ENCODE data around the gene TMEM183A. TPM values are rescaled to one million over a fixed set of nuclear protein-coding genes. Genes with fewer than 3 reads are reported as not detected.

Gene TMEM183A
- total RNA-seq, 1 experiment from 2014 or later, result 59.1 TPM

DNA sequence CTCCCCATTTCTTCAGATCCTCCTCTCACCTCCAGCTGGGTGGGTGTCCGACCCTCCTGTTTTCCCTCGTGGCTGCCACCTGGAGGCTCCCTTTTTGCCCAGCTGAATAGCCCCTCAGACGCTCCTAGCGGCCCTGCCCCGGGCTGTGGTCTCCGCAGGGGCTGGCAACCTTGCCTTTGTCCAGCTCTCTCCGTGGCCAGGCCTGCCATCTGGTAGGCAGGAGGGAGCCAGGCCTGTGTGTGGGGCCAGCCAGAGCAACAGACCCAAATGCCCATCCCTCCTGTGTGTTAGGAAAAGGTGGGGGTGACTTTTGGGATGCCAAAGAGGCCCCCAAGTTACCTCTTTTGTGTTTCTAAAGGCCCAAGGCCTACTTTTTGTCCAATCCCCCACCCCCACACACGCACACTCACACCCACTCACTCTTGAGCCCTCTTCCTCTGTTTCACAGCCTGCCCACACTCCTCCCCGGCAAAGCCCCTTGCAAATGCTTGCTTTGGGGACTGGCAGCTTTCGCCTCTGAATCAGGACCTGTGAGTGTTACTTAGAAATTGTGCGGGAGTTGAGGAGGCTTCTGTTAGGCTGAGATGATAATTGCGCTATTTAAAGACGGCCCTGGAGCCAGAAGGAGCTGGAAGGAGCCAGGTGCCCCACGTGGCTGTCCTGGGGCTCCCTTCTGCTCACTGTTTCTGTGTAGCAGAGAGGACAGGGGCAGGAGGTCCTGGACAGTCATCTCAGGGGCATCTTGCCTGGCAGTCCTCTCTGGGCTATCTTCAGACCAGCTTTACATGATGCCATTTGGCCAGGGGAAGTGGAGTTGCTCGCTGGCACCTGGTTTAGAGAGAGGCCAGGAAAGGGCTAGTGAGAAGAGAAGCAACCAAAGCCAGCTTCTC lies 28.2 kb downstream of the TMEM183A start:
- in situ Hi-C loops (cut with HindIII; ENCODE audit: low pct_unique_long_range_greater_than_20kb, low sequenced_read_pairs) (no loop called here), intact Hi-C loops (cut with micrococcal nuclease; ENCODE audit: unreplicated experiment) (loop anchor here (5.0 kb wide), 1 partner anchor 82 kb away; no protein-coding TSS in a partner anchor)
- DNase-seq (ENCODE audit: low read depth, low spot score) (no peak), ATAC-seq (no peak)
- Histone ChIP-seq H3K27ac (ENCODE audit: low read length) (no peak overlapping the region), H3K9me3 (ENCODE audit: control insufficient read depth, insufficient read depth, low read depth, low read length) (no peaks in the 10 kb centered on the region), H3K27me3 (ENCODE audit: control insufficient read depth, insufficient read depth, low read length) (no peaks in the 10 kb centered on the region), H3K4me1 (ENCODE audit: control insufficient read depth, insufficient read depth, low read length) (no peaks in the 10 kb centered on the region), H3K36me3 (ENCODE audit: control insufficient read depth, insufficient read depth, low read length) (no peaks in the 10 kb centered on the region), H3K4me3 (ENCODE audit: low read depth in 2 of 2, low read length in 2 of 2) (no peak overlapping the region)
- POLR2A ChIA-PET, result interaction anchor here (0.6 kb wide), 1 partner anchor 15 kb away, joined by 8 read pairs; no protein-coding TSS in a partner anchor
- CTCF ChIA-PET, result interaction anchor here (1.2 kb wide), 1 partner anchor 181 kb away, joined by 5 read pairs; no protein-coding TSS in a partner anchor
- no TSS peak for BruUV-seq (replicated peaks)
- no peak for TF ChIP-seq POLR2AphosphoS5 (IDR thresholded peaks at IDR 0.05; ENCODE audit: low read depth, low read length)
- TF ChIP-seq, protein P1, sequence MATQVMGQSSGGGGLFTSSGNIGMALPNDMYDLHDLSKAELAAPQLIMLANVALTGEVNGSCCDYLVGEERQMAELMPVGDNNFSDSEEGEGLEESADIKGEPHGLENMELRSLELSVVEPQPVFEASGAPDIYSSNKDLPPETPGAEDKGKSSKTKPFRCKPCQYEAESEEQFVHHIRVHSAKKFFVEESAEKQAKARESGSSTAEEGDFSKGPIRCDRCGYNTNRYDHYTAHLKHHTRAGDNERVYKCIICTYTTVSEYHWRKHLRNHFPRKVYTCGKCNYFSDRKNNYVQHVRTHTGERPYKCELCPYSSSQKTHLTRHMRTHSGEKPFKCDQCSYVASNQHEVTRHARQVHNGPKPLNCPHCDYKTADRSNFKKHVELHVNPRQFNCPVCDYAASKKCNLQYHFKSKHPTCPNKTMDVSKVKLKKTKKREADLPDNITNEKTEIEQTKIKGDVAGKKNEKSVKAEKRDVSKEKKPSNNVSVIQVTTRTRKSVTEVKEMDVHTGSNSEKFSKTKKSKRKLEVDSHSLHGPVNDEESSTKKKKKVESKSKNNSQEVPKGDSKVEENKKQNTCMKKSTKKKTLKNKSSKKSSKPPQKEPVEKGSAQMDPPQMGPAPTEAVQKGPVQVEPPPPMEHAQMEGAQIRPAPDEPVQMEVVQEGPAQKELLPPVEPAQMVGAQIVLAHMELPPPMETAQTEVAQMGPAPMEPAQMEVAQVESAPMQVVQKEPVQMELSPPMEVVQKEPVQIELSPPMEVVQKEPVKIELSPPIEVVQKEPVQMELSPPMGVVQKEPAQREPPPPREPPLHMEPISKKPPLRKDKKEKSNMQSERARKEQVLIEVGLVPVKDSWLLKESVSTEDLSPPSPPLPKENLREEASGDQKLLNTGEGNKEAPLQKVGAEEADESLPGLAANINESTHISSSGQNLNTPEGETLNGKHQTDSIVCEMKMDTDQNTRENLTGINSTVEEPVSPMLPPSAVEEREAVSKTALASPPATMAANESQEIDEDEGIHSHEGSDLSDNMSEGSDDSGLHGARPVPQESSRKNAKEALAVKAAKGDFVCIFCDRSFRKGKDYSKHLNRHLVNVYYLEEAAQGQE (IDR thresholded peaks at IDR 0.05; ENCODE audit: insufficient read depth in 1 of 2, low read depth in 2 of 2, low read length in 1 of 2), result no peak
- TF ChIP-seq SIN3A (IDR thresholded peaks at IDR 0.05; ENCODE audit: borderline replicate concordance, insufficient read depth, low read depth, low read length), result no peak
- no peak for TF ChIP-seq TCF7L2 (IDR thresholded peaks at IDR 0.05; ENCODE audit: low read depth, low read length)
- TF ChIP-seq, protein P2, sequence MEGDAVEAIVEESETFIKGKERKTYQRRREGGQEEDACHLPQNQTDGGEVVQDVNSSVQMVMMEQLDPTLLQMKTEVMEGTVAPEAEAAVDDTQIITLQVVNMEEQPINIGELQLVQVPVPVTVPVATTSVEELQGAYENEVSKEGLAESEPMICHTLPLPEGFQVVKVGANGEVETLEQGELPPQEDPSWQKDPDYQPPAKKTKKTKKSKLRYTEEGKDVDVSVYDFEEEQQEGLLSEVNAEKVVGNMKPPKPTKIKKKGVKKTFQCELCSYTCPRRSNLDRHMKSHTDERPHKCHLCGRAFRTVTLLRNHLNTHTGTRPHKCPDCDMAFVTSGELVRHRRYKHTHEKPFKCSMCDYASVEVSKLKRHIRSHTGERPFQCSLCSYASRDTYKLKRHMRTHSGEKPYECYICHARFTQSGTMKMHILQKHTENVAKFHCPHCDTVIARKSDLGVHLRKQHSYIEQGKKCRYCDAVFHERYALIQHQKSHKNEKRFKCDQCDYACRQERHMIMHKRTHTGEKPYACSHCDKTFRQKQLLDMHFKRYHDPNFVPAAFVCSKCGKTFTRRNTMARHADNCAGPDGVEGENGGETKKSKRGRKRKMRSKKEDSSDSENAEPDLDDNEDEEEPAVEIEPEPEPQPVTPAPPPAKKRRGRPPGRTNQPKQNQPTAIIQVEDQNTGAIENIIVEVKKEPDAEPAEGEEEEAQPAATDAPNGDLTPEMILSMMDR (IDR thresholded peaks at IDR 0.05), result no peak

DNA sequence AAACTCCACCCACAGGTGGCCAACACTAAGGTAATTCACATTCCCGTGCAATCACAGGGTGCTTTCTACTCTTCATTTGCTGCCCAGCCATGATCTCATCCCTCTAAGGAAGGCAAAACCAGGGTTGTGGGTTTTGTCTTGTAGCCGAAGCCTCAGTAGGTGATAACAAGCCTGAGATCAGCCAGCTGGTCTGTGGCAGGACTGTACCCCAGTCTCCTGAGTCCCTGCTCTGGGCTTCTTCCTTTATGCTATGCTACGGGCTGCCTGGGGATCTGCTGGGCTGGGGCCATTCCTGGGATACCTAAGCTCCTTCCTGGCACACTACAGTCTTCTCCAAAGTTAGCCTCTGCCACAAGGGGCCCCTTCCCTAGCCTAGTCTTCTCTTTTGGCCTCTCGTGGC lies 29.0 kb downstream of the TMEM183A start:
- no peaks in the 10 kb centered on the region for H3K4me1 ChIP-seq (ENCODE audit: control insufficient read depth, insufficient read depth, low read length)
- H3K4me3 ChIP-seq (ENCODE audit: low read depth in 2 of 2, low read length in 2 of 2), result no peak overlapping the region
- TF ChIP-seq, protein P2 (IDR thresholded peaks at IDR 0.05), result no peak
- TF ChIP-seq TCF7L2 (IDR thresholded peaks at IDR 0.05; ENCODE audit: low read depth, low read length) (no peak), SIN3A (IDR thresholded peaks at IDR 0.05; ENCODE audit: borderline replicate concordance, insufficient read depth, low read depth, low read length) (no peak), POLR2AphosphoS5 (IDR thresholded peaks at IDR 0.05; ENCODE audit: low read depth, low read length) (no peak)
- TF ChIP-seq, protein P1 (IDR thresholded peaks at IDR 0.05; ENCODE audit: insufficient read depth in 1 of 2, low read depth in 2 of 2, low read length in 1 of 2), result no peak
- H3K36me3 ChIP-seq (ENCODE audit: control insufficient read depth, insufficient read depth, low read length), result no peaks in the 10 kb centered on the region
- ATAC-seq, result no peak
- CTCF ChIA-PET, result interaction anchor here (1.2 kb wide), 1 partner anchor 180 kb away, joined by 5 read pairs; no protein-coding TSS in a partner anchor
- H3K27me3 ChIP-seq (ENCODE audit: control insufficient read depth, insufficient read depth, low read length), result no peaks in the 10 kb centered on the region
- intact Hi-C loops (cut with micrococcal nuclease; ENCODE audit: unreplicated experiment) (loop anchor here (5.0 kb wide), 1 partner anchor 81 kb away; no protein-coding TSS in a partner anchor), in situ Hi-C loops (cut with HindIII; ENCODE audit: low pct_unique_long_range_greater_than_20kb, low sequenced_read_pairs) (no loop called here)
- BruUV-seq (replicated peaks), result no TSS peak
- no peak overlapping the region for H3K27ac ChIP-seq (ENCODE audit: low read length)
- DNase-seq (ENCODE audit: low read depth, low spot score), result no peak
- no peaks in the 10 kb centered on the region for H3K9me3 ChIP-seq (ENCODE audit: control insufficient read depth, insufficient read depth, low read depth, low read length)
- POLR2A ChIA-PET, result no interaction called here

Data from Panc1 (cell line).